GM21825 (cell line): ENCODE results near the gene DSCAML1.

Source experiments
- ATAC-seq: cut with Tn5 transposase; IDR thresholded peaks from one replicate; pipeline ENCODE4 v1.9.1; 2021; ENCODE audit warnings: mild to moderate bottlenecking, moderate library complexity; ENCODE audit not compliant: unreplicated experiment

DSCAML1 gene

DNA sequence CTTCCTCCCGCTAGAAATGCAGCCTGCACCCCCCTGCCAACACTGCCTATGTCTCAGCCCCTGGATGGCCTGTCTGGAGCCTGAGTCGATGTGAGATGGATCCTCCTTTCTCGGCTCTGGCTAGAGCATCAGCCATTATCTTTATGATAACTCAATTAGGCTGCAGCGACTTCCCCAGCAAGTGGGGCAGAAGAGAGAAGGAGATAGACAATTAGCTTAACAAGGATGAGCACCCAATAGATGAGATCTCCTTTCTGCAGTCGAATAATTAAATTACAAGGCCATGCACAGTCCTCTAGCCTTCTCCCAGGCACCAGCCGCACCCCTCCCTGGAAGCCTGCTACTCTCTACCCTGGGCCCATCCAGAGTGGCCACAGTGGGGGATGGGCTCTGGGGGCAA is 290.0 kb downstream of the DSCAML1 start:
- no peak for ATAC-seq

DNA sequence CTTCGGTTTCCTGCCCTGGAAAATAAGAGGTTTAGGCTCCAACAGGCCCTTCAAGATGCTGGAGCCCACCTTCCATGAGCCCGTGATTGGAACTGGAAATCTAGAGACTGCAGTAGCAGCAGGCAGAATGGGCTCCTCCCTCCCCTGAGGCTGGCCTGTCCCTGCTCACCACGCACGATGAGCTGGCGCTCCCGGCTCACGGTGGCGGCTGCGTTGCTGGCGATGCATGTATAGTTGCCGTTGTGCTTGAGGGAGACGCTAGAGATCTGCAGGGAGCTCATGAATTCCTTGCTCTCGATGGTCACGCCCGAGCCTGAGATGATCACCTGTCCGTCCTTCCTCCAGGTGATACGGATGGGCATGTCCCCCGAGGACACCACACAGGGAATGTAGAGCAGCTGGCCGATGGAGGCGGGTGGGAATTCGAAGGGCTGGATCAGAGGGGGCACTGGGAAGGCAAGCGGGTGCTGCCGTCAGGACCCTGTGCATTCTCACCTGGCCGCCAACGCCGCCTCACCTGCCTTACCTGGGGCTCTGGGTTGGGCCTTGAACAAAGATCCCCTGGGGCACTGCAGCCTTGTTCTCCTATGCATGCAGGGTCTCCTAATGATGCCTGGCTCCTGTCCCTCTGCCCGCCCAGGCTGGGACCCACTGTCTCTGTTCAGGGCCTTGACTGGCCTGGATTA is 291.6 kb downstream of the DSCAML1 start:
- no peak for ATAC-seq

DNA sequence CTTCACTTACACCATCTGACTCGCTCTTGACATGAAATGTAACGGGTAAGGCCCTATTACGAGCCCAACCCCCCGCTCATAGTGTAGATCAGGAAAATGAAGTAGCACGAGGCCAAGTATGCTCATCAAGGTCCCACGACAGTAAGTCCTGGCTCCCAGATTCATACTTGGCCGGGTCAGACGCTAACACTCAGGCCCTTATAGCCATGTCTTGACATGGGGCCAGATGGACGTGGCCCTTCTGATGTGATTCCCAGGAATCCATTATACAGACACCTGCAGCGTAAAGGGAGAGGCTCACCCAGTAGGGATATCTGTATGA is 294.3 kb downstream of the DSCAML1 start:
- ATAC-seq: no peak

DNA sequence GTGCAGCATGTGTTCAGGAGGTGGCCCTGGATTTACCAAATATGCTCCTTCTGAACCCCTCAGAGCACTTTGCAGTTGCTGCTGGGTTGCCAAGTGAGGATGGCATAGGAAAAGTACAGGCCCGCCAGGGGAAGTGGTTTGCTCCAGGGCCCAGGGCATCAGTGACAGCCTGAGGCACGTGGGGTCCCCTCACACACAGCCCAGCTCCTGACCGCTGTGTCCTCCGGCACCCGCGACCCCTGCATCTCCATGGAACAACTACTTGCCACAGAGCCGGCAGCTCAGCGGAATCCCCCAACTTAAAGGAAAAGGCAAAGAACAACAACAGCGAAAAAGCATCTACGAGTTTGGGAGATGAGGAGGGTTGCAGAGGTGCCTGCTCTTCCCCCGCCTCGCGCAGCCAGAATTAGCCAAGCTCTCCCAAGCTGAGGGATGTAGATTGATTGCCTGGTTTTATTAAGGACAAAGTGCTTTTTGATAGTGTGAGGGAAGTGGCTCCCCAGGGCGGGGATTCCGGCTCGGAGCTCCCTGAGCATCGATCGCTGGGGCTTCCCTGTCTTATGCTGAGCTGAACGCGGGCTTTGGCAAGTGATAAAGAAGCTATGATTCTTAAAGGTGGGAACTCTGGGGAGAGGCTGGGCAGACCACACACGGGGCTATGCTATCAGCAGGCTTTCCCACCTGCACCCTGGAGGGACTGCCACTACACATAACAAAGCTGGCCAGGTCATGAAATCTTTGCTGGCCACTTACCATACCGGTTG is 294.8 kb downstream of the DSCAML1 start:
- ATAC-seq: no peak

DNA sequence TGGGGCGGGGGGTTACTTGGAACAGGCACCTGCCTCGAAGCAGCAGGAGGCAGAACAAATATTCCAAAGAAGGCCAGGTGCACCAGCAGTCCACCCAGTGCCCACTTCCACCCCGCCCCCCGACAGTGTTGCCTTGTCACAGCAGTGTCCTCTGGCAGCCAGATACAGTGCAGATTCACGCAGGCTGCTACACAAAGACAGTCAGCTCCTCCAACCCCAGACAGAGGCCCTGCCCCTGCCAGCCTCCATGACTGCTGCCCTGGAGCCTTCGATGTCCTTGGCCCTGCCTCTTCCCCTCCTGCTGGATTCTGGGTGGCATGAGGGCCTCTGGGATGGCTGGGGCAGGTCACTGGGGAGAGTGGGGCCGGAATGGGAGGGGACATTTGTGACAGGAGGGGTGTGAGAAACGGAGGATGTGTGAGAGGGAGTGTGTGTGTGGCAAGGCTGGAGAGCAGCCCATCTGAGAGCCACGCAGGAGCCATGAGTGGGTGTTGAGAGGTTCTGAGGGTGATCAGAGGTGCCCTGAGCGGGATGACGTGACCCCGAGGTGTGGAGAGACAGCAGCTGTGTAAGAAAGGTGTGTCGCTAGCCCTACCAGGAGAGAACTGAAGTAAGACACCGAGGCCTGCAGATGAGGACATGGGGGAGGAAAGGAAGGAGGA is 295.6 kb downstream of the DSCAML1 start:
- no peak for ATAC-seq

DNA sequence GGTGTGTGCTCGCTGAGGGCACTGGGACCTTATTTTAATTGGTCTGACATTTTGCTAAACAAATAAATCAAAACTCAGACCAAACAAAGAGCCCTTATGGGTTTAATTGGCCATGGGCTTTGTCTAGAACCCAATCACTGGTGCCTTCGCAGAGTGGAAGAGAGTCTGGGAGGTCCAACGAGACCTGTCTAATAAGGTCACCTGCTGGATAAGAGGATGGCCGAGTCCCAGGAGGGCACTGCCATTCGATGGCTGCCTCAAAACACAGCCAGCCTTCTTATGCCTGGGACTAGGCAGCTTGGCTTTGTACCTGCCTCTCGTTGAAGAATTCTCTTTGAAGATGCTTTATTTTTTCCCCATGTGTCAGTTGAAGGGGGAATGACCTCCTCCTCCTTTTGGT is 298.2 kb downstream of the DSCAML1 start:
- ATAC-seq: no peak

DNA sequence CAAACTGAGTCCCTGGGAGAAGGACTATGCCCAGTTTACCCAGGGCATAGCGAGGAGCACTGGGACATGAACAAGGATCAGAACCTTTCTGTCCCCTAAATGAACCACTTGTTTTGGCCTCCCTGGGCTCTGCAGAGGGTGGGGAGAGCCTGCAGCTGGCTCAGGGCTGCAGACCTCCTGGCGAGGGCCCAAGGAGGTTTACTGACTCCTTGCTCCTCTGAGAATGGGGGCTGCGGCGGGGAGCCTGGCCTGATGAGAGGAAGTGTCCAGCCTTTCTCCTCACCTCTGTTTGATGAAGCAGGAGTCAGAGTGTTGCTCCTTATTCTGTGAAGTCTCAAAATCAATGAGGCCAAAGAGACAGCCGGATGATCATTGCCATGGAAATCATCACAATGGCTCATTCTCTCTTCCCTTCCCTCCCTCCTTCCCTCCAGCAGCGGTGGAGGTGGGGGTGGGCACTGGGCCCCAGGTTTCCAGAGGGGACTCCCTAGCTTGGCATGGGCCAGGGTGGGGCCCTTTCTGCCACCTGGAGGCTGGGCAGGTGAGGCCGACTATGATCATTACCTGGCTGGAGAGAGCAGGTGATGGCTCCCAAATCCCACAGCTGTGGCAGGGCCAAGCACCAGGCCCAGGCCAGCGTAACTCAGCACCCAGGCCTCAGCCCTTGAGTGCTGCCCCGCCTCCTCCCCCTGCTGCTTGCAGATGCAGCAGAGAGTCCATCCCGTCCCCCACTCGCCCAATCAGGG is 299.6 kb downstream of the DSCAML1 start:
- no peak for ATAC-seq

DNA sequence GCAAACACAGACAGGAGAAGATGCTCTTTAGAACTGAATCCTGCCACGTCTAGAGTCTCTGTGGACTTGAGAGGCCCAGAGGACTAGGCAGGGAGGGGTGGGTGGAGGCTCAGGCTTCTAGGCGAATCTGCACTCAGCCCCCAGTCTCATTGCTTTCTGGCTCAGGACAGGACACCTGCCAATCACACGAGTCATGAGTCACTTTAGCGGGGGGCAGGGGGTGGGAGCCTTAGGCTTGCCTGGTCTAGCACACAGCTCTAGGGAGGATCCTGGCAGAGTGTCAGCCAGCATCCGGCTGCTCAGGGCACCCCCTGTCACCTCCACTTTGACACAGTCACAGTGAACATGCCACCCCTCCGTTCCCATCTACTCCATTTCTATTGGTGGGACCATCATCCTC is 301.7 kb downstream of the DSCAML1 start:
- no peak for ATAC-seq

DNA sequence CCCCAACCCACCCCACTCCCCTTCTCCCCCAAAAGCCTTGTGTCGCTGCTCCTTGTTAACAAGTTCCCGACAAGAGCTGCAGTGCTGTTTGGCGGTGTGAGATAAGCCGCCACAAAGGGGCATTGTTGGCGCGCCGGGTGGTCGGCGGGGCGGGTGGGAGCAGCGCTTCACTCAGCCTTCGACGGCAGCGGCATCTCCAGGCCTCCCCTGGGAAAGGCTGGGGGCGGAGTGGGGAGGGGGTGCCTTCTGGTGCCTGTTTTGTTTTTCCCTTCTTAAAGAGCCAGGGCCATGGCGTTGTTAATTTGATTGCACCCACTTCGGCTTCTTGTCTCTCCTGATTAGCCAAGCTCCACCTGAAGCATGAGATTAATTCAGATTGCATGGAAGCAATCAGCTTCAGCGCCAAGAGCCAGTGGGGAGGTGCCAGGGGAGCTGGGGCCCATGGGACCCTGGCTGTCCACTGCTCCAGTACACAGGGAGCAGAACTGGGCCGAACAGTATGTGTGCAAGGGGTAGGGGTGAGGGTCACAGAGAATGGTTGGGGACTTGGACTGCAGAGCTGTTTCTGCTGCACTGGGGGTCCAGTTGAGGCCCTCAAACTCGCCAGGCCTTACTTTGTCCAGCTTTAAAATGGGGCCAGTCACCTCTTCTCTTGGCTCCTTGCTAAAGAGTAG is 304.3 kb downstream of the DSCAML1 start:
- ATAC-seq: no peak

DNA sequence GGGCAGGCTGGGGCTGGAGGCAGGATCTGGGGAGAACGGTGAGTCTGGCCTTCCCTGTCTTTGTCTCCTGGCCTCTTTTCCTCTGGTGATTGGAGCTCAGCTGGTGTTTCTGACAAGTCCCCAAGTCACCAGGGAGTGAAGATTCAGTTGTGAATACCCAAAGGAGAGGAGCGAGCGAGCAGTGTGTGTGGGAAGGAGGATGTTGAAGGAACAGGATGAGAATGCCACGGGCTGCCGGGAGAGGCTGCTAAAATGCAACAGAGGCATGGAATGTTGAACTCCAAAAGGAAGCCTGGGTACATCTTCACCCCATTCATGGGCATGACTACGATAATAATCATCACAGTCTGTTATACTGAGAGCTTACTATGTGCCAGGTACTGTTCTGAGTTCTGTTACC is 306.1 kb downstream of the DSCAML1 start:
- no peak for ATAC-seq

DNA sequence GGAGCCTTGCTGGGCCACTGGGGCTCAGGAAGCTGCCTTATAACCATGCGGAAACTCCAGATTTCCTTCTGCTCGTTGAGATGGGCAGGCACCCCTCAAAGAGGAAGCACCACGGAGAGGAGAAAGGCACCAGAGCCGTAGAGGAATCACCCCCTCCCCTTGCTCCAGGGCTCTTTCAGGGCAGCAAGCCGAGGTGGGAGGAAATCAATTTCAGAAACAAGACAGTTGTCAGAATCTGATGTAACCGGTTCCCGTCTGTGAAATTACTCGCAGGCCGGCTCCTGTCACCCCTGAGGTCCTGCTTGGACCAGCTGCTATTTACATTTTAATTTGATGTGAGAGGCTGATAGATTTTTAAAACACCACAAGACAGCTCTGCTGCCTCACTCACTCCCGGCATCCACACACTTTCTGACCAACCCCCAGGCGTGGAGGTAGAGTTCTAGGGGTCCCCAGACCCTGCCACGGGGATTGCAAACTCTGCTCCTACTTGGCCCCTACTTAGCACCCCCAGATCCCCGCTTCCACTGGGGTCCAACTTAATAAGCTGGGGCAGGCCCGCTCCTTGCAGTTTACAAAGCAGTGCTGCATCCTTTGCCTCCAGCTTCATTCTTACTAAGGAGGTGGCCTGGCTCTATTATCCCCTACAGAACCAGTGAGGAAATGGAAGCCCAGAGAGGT is 306.9 kb downstream of the DSCAML1 start:
- no peak for ATAC-seq

DNA sequence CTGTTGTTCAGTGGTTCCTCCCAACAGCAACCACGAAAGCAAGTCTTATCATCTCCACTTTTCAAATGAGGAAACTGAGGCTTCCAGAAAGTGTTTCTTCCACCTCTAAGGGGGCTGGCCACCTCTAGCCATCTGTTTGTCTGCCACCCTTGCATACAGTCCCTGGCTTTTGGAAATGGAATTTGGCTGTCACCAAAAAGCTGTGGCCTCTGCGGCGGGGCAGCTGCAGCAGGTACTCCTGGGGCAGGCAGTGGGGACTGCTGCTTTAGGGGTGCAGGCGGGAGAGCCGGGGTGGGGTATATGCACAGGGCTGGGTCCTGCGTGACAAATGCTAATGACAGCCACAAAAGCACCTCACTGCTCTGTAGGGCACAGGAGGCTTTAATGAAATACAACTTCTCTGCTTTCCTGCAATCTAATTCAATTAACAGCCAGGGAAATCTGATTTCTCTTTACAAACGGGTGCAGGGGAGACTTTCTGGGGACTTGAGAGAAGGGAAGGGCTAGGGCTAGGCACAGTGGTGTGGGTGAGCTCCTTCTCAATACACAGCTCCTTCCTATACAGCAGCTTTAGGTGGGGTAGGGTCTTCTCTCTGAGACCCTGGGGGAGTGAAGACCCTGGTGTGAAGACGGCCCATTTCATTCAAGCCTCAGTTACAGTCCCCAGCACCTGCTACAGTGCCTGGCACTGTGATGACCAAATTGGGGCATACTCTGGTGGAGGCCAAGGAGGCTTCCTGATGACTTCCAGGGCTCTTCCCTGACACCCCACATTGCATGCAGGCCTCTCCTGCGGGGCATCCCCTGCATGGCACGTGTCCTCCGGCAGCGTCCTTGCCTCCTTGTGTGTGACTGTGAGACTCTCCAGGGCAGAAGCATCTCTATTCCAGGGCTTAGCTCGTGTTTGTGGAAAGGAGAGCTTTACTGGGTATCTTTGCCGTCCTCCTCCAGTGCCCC is 307.7 kb downstream of the DSCAML1 start:
- no peak for ATAC-seq

DNA sequence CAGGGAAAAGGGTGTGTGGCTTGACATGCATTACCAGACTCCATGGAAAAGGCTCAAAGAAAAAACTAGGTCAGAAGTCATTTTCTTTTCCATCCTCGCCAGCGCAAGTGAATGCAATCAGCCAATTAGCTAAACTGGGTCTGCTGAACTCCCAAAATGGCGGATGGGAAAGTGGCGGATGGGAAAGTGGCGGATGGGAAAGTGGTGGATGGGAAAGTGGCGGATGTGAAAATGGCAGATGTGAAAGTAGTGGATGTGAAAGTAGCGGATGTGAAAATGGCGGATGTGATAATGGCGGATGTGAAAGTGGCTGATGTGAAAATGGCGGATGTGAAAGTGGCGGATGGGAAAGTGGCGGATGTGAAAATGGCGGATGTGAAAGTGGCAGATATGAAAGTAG is 311.0 kb downstream of the DSCAML1 start:
- no peak for ATAC-seq

DNA sequence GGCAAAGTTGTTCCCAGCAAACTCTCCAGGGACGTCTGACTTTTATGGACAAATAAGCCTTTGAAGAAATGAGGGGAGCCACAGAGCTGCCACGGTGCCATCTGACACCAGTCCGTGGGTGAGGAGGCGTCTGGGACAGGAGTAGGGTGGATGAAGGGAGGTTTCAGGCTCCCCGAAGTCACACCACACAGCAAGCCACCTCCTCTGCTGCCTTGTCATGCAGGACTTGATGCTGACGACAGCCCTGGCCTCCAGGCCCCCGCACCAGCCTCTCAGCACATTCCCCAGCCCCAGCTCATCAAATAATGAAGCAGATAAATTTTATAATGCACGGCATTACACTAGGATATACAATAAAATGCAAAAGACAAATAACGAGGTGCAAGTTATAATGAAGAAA is 312.9 kb downstream of the DSCAML1 start:
- no peak for ATAC-seq

DNA sequence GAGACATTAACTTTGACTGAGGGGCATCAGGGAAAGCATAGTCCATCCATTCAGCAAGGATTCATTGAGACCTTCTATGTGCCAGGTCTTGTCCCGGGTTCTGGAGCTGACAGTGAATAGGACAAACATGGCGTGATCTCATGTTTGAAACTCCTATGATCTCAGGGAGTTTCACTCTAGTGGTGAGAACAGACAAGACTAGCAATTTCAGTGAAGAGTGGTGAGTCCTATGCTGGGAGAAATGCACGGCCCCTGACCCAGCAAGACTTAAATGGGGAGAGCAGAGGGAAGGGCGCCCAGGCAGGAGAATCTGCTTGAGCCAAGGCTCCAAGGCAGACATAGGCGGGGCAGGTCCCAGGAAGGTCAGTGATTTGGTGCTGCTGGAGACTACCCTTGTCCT is 313.6 kb downstream of the DSCAML1 start:
- no peak for ATAC-seq

DNA sequence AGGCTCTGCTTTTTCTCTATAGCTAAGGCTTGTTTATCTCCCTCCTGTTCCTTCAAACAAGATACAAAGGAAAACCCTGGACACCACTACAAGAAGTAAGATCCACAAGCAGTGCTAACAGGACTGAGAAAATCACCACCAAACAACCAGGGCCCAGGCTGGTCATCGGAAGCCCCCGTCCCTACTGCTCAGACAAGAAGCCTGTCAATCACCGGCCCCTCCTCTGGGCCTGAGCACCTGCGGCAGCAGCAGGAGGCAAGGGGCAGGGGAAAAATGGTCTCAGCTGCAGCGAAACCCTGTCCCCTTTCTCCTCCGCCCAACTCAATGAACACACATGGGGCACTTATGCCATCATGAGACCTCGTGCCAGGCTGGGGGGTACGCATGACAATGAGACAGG is 314.1 kb downstream of the DSCAML1 start:
- no peak for ATAC-seq

DNA sequence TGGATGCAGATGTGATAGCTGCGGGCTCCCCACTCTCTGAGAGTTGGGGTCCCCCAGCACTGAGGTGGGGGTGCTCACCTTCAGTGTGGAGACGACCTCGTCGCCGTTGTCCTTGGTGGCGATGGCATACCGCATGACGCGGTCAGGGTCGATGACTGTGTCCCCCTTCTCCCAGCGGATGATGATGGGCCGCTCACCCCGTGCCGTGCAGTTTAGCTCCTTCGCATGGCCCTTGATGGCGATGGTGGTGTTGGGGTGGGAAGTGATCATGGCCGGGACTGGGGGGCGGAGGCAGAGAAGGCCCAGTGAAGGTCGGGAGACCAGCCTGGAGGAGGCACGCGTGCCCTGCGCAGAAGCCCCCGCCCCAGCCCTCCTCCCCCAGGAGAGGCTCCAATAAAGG is 315.1 kb downstream of the DSCAML1 start:
- no peak for ATAC-seq

DNA sequence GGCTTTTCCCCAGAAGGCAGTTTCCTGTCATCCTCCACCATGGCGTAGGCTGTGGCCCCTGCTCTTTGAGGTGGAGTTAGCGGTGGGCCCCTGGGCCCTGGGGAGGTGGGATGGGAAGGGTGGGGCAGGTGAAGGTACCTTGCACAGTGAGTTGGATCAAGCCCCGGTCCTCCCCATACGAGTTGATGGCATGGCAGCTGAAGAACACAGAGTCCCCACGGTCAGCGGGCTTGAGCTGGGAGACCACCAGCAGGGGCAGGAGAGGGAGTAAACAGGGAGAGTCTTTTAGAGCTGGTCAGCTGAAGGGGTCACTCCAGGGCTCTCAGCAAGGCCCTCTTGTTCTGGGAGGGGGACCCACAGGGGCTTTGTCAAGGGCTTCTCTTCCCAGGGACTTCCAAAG is 316.0 kb downstream of the DSCAML1 start:
- ATAC-seq: no peak

DNA sequence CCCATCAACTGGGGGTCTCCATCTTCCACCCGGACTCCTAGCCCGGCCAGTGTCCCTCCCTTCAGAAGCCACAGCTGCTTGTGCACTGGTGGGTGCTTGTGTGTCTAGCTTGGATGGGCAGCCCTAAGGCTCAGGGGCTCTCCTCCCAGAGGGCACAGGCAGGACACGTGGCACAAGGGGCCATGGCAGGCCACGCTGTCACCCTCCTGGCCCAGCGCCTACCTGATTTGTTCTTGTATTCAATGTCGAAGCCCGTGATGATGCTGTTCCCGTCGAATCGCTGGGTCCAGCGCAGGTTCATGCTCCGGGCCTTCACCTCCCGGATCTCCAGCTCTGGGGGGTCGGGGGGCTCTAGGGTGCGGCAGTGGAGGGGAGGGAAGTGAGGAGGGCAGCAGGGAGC is 316.8 kb downstream of the DSCAML1 start:
- ATAC-seq: no peak
